ENCODE results near the gene PES1. TPM values are rescaled to one million over a fixed set of nuclear protein-coding genes. Genes with fewer than 3 reads are reported as not detected.

PES1 gene
- total and polyA plus RNA-seq, 2 experiments from 2014 or later = 64.1 to 76.9 TPM

DNA sequence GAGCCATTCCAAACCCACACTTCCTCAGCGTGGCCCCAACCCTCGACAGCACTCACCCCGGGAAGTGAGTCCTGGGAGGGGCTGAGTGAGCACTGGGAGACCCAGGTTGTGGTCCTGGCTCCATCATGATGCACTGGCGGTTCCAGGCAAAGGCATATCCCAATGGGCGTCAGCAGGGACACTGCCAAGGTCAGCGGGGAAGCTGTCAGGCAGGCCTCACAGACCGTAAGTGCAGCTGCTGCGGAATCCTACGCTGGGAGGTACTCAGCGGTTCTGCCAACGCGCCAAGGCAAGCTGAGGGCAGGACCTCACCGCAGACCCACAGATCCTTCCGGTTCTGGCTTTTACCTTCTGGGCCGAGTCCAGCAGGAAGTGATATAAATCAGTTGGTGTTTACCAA, 15.9 kb downstream of the PES1 start:
- TF ChIP-seq NANOG (IDR thresholded peaks at IDR 0.05; ENCODE audit: borderline replicate concordance) = no peak
- Mint-ChIP-seq H3K27ac (no peak overlapping the region), H3K9me3 (no peaks in the 10 kb centered on the region), H3K4me3 (no peak overlapping the region), H3K27me3 (ENCODE audit: insufficient read depth, low read depth, poor library complexity) (peaks cover 14% of the 10 kb centered on the region), H3K4me1 (peaks cover 19% of the 10 kb centered on the region), H3K36me3 (ENCODE audit: low read depth) (peaks cover 51% of the 10 kb centered on the region)
- H3K9me2 ChIP-seq (ENCODE audit: insufficient read depth) = no peaks in the 10 kb centered on the region
- no peaks in the 10 kb centered on the region for H3K79me2 ChIP-seq (replicated peaks; ENCODE audit: insufficient read depth)
- no peak overlapping the region for H3K4me3 ChIP-seq
- H4K20me1 ChIP-seq (replicated peaks; ENCODE audit: insufficient read depth) = no peaks in the 10 kb centered on the region; the same call in 1 of the 2 replicates
- no peaks in the 10 kb centered on the region for H3K27me3 ChIP-seq (ENCODE audit: insufficient read depth)
- H3K36me3 ChIP-seq (ENCODE audit: insufficient read depth) = peaks cover 18% of the 10 kb centered on the region; the same call in 1 of the 2 replicates
- no peak overlapping the region for H3K4me2 ChIP-seq
- H3K27ac ChIP-seq (ENCODE audit: low read depth) = no peak overlapping the region
- H2AFZ ChIP-seq = no peak overlapping the region
- ATAC-seq = no peak
- DNase-seq (ENCODE audit: low spot score) = no peak
- peaks cover 9% of the 10 kb centered on the region; the same call in 1 of the 2 replicates for H3K4me1 ChIP-seq (ENCODE audit: insufficient read depth)
- H3F3A ChIP-seq (replicated peaks; ENCODE audit: low read depth) = peaks cover 9% of the 10 kb centered on the region

DNA sequence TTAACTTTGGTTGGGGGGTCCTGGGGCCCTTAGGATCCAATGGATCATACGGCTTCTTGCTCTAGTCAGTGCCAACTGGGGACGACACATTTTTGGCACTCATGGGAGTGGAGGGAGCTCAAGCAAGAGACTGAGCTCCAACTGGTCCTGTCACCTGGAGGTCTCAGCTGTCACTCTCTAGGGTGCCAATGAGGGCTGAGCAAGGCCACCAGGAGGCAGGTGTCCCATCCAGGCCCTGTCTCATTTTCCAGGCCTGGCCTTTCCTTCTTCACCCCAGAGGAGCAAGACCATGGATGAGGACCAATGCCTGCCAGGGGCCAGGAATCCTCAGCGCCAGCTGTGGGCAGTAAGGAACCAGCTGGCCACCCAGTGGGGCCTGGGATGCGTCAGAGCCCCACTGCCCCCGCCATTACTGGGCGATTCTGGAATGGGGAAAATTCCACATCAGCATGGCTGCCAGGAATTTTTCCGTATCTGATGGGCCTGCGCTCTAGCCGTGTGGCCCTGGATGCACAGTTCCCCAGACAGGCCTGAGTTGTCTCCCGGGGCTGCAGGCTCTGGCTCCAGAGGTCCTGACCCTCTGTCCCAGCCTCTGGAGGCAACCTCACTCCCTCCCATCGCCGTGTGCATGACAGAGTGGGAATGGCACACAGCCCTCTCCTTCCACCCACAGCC, 16.6 kb downstream of the PES1 start:
- H3K36me3 Mint-ChIP-seq (ENCODE audit: low read depth) = peaks cover 44% of the 10 kb centered on the region
- no peaks in the 10 kb centered on the region for H3K79me2 ChIP-seq (replicated peaks; ENCODE audit: insufficient read depth)
- peaks cover 14% of the 10 kb centered on the region for H3K27me3 Mint-ChIP-seq (ENCODE audit: insufficient read depth, low read depth, poor library complexity)
- H3K27ac Mint-ChIP-seq = no peak overlapping the region; the same call in 1 of the 2 replicates
- peaks cover 9% of the 10 kb centered on the region for H3F3A ChIP-seq (replicated peaks; ENCODE audit: low read depth)
- H3K27ac ChIP-seq (ENCODE audit: low read depth) = no peak overlapping the region
- H3K4me2 ChIP-seq = peak overlapping the region; percentile 92
- TF ChIP-seq ZNF331 (CRISPR knock-in tag; IDR thresholded peaks at IDR 0.05; ENCODE audit: low read depth) = no peak
- TF ChIP-seq, protein P1, sequence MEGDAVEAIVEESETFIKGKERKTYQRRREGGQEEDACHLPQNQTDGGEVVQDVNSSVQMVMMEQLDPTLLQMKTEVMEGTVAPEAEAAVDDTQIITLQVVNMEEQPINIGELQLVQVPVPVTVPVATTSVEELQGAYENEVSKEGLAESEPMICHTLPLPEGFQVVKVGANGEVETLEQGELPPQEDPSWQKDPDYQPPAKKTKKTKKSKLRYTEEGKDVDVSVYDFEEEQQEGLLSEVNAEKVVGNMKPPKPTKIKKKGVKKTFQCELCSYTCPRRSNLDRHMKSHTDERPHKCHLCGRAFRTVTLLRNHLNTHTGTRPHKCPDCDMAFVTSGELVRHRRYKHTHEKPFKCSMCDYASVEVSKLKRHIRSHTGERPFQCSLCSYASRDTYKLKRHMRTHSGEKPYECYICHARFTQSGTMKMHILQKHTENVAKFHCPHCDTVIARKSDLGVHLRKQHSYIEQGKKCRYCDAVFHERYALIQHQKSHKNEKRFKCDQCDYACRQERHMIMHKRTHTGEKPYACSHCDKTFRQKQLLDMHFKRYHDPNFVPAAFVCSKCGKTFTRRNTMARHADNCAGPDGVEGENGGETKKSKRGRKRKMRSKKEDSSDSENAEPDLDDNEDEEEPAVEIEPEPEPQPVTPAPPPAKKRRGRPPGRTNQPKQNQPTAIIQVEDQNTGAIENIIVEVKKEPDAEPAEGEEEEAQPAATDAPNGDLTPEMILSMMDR (conservative IDR thresholded peaks at IDR 0.05; ENCODE audit: low read depth in 2 of 2) = peak; percentile 31 to 39; a peak in 3 of 4 replicates
- H3K36me3 ChIP-seq (ENCODE audit: insufficient read depth) = peaks cover 18% of the 10 kb centered on the region; the same call in 1 of the 2 replicates
- H2AFZ ChIP-seq = no peak overlapping the region
- H3K9me2 ChIP-seq (ENCODE audit: insufficient read depth) = no peaks in the 10 kb centered on the region
- ATAC-seq (peak; percentile 30), DNase-seq (ENCODE audit: low spot score) (peak; percentile 57)
- H3K4me3 ChIP-seq = peak overlapping the region; percentile 65
- H3K9me3 Mint-ChIP-seq = no peaks in the 10 kb centered on the region
- H3K4me1 Mint-ChIP-seq = peaks cover 21% of the 10 kb centered on the region
- no peaks in the 10 kb centered on the region for H3K27me3 ChIP-seq (ENCODE audit: insufficient read depth)
- peak overlapping the region; percentile 77 for H3K4me3 Mint-ChIP-seq
- no peaks in the 10 kb centered on the region; the same call in 1 of the 2 replicates for H4K20me1 ChIP-seq (replicated peaks; ENCODE audit: insufficient read depth)
- H3K4me1 ChIP-seq (ENCODE audit: insufficient read depth) = peaks cover 9% of the 10 kb centered on the region; the same call in 1 of the 2 replicates

DNA sequence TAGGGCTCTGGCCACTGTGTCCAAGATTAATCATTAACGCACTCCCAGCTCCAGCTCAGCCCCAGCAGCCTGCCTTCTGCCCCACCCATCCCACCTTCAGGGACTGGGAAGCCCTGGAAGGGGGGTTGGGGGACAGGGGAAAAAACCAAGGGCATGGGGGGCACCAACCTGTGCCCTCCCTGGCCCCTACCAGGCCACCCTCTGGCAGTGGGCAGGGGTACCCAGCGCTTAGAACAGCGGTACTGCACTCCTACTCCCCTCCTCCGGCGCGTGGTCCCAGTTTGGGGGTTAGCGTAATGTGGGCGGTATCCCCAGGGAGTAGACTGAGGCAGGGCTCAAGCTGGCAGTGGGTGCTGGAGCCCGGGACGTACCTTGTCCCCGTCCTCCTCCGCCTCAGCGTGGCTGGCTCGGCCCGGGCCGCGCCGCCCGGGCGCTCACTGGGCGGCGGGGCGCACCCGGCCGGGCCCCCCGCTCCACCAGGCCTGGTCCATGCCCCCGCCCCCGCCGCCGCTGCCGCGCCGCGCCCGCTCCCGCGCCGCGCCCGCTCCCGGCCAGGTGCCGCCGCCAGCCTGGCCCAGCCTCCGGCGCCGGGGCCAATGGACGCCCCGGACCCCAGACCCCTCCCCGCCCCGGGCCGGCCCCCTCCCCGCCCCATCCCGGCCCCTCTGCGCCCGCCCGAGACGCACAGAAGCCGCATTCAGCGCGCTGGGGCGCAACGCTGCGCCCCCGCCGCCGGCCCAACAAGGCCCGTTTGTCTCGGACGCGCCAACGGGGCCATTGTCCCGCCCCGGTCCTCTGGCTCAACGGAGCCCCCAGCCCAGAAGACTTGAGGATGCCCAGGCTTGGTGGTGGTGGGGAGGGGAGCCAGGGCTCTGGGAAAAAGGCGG, 17.4 kb downstream of the PES1 start, which contains the start of gene GAL3ST1:
Gene GAL3ST1, minus strand, starts transcription at position 571 of the 887 bp plus-strand sequence. CDS start 17,273 bp downstream, outside the sequence.
- H3K27ac Mint-ChIP-seq = no peak within 1 kb of the TSS; the same call in 1 of the 2 replicates
- Histone ChIP-seq H3K79me2 (replicated peaks; ENCODE audit: insufficient read depth) (no peaks in the 10 kb centered on the region), H3K36me3 (ENCODE audit: insufficient read depth) (peaks cover 12% of the 10 kb centered on the region; the same call in 1 of the 2 replicates), H3K27me3 (ENCODE audit: insufficient read depth) (no peaks in the 10 kb centered on the region), H3K4me3 (peak within 1 kb of the TSS; percentile 74), H3K9me2 (ENCODE audit: insufficient read depth) (no peaks in the 10 kb centered on the region), H3K27ac (ENCODE audit: low read depth) (no peak within 1 kb of the TSS), H2AFZ (0 out of 2 replicates have a peak within 1 kb of the TSS, but pooled peaks have one; percentile 72), H4K20me1 (replicated peaks; ENCODE audit: insufficient read depth) (no peaks in the 10 kb centered on the region; the same call in 1 of the 2 replicates), H3K4me1 (ENCODE audit: insufficient read depth) (peaks cover 9% of the 10 kb centered on the region; the same call in 1 of the 2 replicates), H3K4me2 (peak within 1 kb of the TSS; percentile 92), H3F3A (replicated peaks; ENCODE audit: low read depth) (peaks cover 9% of the 10 kb centered on the region)
- ATAC-seq = peak; percentile 66
- DNase-seq (ENCODE audit: low spot score) = peak; percentile 74
- peak within 1 kb of the TSS; percentile 77 for H3K4me3 Mint-ChIP-seq
- no peaks in the 10 kb centered on the region for H3K9me3 Mint-ChIP-seq
- H3K4me1 Mint-ChIP-seq = peaks cover 21% of the 10 kb centered on the region
- H3K27me3 Mint-ChIP-seq (ENCODE audit: insufficient read depth, low read depth, poor library complexity) = peaks cover 18% of the 10 kb centered on the region
- H3K36me3 Mint-ChIP-seq (ENCODE audit: low read depth) = peaks cover 36% of the 10 kb centered on the region
- TF ChIP-seq, protein P2, sequence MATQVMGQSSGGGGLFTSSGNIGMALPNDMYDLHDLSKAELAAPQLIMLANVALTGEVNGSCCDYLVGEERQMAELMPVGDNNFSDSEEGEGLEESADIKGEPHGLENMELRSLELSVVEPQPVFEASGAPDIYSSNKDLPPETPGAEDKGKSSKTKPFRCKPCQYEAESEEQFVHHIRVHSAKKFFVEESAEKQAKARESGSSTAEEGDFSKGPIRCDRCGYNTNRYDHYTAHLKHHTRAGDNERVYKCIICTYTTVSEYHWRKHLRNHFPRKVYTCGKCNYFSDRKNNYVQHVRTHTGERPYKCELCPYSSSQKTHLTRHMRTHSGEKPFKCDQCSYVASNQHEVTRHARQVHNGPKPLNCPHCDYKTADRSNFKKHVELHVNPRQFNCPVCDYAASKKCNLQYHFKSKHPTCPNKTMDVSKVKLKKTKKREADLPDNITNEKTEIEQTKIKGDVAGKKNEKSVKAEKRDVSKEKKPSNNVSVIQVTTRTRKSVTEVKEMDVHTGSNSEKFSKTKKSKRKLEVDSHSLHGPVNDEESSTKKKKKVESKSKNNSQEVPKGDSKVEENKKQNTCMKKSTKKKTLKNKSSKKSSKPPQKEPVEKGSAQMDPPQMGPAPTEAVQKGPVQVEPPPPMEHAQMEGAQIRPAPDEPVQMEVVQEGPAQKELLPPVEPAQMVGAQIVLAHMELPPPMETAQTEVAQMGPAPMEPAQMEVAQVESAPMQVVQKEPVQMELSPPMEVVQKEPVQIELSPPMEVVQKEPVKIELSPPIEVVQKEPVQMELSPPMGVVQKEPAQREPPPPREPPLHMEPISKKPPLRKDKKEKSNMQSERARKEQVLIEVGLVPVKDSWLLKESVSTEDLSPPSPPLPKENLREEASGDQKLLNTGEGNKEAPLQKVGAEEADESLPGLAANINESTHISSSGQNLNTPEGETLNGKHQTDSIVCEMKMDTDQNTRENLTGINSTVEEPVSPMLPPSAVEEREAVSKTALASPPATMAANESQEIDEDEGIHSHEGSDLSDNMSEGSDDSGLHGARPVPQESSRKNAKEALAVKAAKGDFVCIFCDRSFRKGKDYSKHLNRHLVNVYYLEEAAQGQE (IDR thresholded peaks at IDR 0.05; ENCODE audit: unreplicated experiment) = no peak
- no peak for TF ChIP-seq EZH2 (IDR thresholded peaks at IDR 0.05; ENCODE audit: low read depth, unreplicated experiment)
- no peak for TF ChIP-seq EZH2phosphoT487 (IDR thresholded peaks at IDR 0.05; ENCODE audit: unreplicated experiment)
- no peak for TF ChIP-seq POLR2AphosphoS5 (IDR thresholded peaks at IDR 0.05; ENCODE audit: low read depth)

All from GM23338 (cell line).